Effector memory CD4-positive, alpha-beta T cell (primary cell): ENCODE data around the gene FKRP.
"Not testable (repeated sequence)": the region's sequence is repeated elsewhere in the genome, so short reads cannot be mapped to it uniquely, and the experiment has no call there.

Experiments used
- DNase-seq, 3 donors: peaks; one replicate each; pipeline ENCODE4 v3.0.0-alpha.2; 2020
- H3K27ac ChIP-seq: 2 replicates; pipeline ENCODE4 v1.7.0; 2013; ENCODE audit warnings: mild to moderate bottlenecking, low read length, moderate library complexity; ENCODE audit not compliant: insufficient read depth, poor library complexity, severe bottlenecking
- H3K27me3 ChIP-seq: replicated peaks from 2 replicates; pipeline ENCODE4 v1.7.0; 2013; ENCODE audit warnings: mild to moderate bottlenecking, low read length; ENCODE audit not compliant: insufficient read depth, control insufficient read depth, poor library complexity, severe bottlenecking
- H3K36me3 ChIP-seq: 2 replicates; pipeline ENCODE4 v1.7.0; 2013; ENCODE audit warnings: mild to moderate bottlenecking, low read length, moderate library complexity; ENCODE audit not compliant: control insufficient read depth, insufficient read depth
- H3K4me1 ChIP-seq: 2 replicates; pipeline ENCODE4 v1.7.0; 2013; ENCODE audit warnings: low read length, mild to moderate bottlenecking; ENCODE audit not compliant: control insufficient read depth, insufficient read depth, poor library complexity, severe bottlenecking
- H3K4me3 ChIP-seq: 2 replicates; pipeline ENCODE4 v1.7.0; 2013; ENCODE audit warnings: low read length, low read depth, mild to moderate bottlenecking; ENCODE audit not compliant: insufficient read depth, poor library complexity, severe bottlenecking
- H3K9me3 ChIP-seq: 2 replicates; pipeline ENCODE4 v1.7.0; 2013; ENCODE audit warnings: mild to moderate bottlenecking, low read length, moderate library complexity; ENCODE audit not compliant: control insufficient read depth

FKRP gene

DNA sequence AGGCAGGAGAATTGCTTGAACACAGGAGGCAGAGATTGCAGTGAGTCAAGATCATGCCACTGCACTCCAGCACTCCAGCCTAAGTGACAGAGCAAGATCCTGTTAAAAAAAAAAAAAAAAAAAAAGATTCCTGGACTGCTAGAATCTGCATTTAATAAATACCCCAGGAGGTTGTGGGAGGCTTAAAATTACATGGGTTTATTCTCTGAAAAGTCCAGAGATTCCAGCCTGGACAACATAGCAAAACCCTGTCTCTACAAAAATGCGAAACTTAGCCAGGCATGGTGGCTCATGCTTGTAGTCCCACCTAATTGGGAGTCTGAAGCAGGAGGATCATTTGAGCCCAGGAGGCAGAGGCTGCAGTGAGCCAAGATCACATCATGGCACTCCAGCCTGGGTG lies 52.0 kb downstream of the FKRP start:
- DNase-seq: no peak

DNA sequence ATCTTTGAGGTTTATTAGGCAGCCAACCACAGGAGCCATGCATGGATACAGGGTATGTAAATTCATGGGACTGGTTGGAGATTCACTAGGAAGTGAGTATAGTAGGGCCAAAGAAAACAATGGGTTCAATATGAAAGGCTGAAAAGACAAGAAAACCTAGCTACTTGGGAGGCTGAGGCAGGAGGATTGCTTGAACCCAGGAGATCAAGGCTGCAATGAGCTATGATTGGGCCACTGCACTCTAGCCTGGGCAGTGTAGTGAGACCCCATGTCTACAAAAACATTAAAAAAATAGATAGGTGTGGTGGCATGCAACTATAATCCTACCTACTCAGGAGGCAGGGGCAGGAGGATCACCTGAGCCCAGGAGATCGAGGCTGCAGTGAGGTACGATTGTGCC lies 52.9 kb downstream of the FKRP start:
- H3K4me3 ChIP-seq: no peak overlapping the region
- H3K27ac ChIP-seq: no peak overlapping the region
- no peaks in the 10 kb centered on the region for H3K36me3 ChIP-seq
- no peaks in the 10 kb centered on the region for H3K9me3 ChIP-seq
- DNase-seq: no peak
- no peaks in the 10 kb centered on the region for H3K4me1 ChIP-seq
- no peaks in the 10 kb centered on the region for H3K27me3 ChIP-seq

More for the DNA sequence above, 52.0 kb downstream of the FKRP start:
- Histone ChIP-seq H3K4me3 (no peak overlapping the region), H3K27ac (no peak overlapping the region), H3K27me3 (no peaks in the 10 kb centered on the region), H3K9me3 (no peaks in the 10 kb centered on the region), H3K36me3 (no peaks in the 10 kb centered on the region), H3K4me1 (no peaks in the 10 kb centered on the region)

DNA sequence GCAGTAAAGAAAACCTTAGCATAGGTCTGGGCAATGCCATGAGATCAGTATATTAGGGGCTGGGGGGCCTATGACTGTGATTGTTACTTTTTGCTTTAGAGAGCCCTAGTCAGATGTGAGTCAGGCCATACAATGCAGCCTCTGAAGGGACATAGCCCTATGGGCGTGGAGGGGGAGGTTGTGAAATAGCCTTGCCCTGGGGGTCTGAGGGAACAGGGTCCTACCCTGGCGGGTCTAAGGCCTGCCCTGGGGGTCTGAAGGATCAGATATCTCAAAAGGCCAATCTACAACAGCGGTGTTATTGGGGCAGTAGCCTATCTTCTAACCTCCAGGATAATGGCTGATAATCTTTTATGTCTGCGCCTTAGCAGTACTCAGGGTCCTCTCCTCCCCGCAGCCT lies 56.3 kb downstream of the FKRP start:
- Histone ChIP-seq H3K36me3 (no peaks in the 10 kb centered on the region), H3K4me1 (no peaks in the 10 kb centered on the region), H3K9me3 (no peaks in the 10 kb centered on the region), H3K27ac (no peak overlapping the region), H3K27me3 (no peaks in the 10 kb centered on the region), H3K4me3 (no peak overlapping the region)
- no peak for DNase-seq

DNA sequence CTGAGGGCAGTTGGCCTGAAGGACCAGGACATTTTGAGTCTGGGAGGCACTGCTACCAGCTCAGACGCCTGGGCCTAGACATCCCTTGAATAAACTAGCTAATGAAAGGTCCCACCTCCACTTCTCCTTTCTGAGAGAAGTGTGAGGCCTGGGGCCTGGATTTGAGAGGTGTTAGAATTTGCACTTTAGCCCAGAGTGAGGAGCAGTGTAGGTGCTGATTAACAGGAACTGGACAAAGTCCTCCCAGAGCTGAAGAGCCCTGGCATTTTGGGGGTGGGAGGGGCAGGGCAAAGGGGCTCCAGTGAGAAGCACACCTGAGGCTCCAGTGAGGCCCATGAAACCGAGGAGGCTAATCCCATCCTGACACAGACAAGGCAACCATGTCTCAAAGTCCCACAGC lies 57.7 kb downstream of the FKRP start:
- no peaks in the 10 kb centered on the region for H3K9me3 ChIP-seq
- H3K27me3 ChIP-seq: no peaks in the 10 kb centered on the region
- H3K27ac ChIP-seq: no peak overlapping the region
- H3K4me3 ChIP-seq: no peak overlapping the region
- no peaks in the 10 kb centered on the region for H3K4me1 ChIP-seq
- no peak for DNase-seq
- H3K36me3 ChIP-seq: no peaks in the 10 kb centered on the region

DNA sequence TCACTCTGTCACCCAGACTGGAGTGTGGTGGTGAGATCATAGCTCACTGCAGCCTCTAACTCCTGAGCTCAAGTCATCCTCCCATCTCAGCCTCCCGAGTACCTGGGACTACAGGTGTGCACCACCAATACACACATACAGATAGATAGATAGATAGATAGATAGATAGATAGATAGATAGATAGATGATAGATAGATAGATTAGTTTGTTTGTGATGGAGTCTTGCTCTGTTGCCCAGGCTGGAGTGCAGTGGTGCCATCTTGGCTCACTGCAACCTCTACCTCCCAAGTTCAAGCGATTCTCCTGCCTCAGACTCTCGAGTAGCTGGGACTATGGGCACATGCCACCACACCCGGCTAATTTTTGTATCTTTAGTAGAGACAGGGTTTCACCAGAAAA lies 58.6 kb downstream of the FKRP start:
- DNase-seq, H3K4me1 ChIP-seq, H3K27ac ChIP-seq, H3K27me3 ChIP-seq, H3K36me3 ChIP-seq, H3K4me3 ChIP-seq, H3K9me3 ChIP-seq: not testable (repeated sequence)

DNA sequence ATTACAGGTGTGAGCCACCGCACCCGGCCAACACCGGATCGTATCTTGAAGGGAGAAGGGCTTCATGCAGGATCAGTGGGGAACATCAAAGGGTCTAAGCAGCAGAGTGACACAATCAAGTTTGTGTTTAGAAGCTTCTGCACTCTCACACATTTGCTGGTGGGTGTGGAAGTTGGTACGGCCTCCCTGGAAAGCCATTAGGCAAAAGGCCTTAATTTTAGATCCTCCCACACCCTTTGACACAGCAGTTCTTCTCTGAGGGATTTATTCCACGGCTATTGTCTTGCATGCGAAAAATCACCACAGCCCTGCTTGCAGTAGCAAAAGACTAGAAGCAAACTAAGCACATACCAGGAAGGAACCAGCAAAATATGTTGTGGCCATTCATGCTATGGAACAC lies 60.8 kb downstream of the FKRP start:
- Histone ChIP-seq H3K4me3 (no peak overlapping the region), H3K27me3 (no peaks in the 10 kb centered on the region), H3K4me1 (no peaks in the 10 kb centered on the region), H3K9me3 (no peaks in the 10 kb centered on the region), H3K27ac (no peak overlapping the region), H3K36me3 (no peaks in the 10 kb centered on the region)
- no peak for DNase-seq
